Neural progenitor cell (in vitro differentiated cells): ENCODE measurements around the gene ZP2.
"Not testable (repeated sequence)": the region's sequence is repeated elsewhere in the genome, so short reads cannot be mapped to it uniquely, and the experiment has no call there.

Source experiments
- EZH2 ChIP-seq: fragments of 200-600 bp; sonication (generic); IDR thresholded peaks from 2 replicates; pipeline ENCODE4 v1.6.1; 2017; ENCODE audit warnings: antibody characterized with exemption, mild to moderate bottlenecking, moderate library complexity
- EZH2phosphoT487 ChIP-seq: fragments of 200-600 bp; sonication (generic); IDR thresholded peaks from 2 replicates; pipeline ENCODE4 v1.6.1; 2017; ENCODE audit warnings: antibody characterized with exemption
- TF ChIP-seq, protein P1 (sequence below): fragments of 200-600 bp; sonication (generic); IDR thresholded peaks from 2 replicates; pipeline ENCODE4 v1.5.1; 2017; ENCODE audit warnings: antibody characterized with exemption, mild to moderate bottlenecking

DNA sequence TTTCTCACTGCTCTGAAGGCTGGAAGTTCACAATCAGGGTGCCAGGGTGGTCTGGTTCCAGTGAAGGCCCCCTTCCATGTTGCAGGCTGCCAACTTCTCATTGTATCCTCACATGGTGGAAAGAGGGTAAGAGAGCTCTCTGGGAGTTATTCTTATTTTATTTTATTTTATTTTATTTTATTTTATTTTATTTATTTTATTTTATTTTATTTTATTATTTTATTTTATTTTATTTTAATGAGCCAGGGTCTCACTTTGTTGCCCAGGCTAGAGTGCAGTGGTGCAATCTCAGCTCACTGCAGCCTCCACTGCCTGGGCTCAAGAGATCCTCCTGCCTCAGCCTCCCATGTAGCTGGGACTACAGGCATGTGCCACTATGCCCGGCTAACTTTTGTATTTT is 55.4 kb downstream of the ZP2 start:
- not testable (repeated sequence) for TF ChIP-seq EZH2, EZH2phosphoT487
- TF ChIP-seq, protein P1, sequence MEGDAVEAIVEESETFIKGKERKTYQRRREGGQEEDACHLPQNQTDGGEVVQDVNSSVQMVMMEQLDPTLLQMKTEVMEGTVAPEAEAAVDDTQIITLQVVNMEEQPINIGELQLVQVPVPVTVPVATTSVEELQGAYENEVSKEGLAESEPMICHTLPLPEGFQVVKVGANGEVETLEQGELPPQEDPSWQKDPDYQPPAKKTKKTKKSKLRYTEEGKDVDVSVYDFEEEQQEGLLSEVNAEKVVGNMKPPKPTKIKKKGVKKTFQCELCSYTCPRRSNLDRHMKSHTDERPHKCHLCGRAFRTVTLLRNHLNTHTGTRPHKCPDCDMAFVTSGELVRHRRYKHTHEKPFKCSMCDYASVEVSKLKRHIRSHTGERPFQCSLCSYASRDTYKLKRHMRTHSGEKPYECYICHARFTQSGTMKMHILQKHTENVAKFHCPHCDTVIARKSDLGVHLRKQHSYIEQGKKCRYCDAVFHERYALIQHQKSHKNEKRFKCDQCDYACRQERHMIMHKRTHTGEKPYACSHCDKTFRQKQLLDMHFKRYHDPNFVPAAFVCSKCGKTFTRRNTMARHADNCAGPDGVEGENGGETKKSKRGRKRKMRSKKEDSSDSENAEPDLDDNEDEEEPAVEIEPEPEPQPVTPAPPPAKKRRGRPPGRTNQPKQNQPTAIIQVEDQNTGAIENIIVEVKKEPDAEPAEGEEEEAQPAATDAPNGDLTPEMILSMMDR = not testable (repeated sequence)
